ENCODE measurements around the gene MSI2. TPM values are rescaled to one million over a fixed set of nuclear protein-coding genes. Genes with fewer than 3 reads are reported as not detected.

Gene MSI2
- total RNA-seq, 2 experiments from 2014 or later, result 38.8 to 39.0 TPM

DNA sequence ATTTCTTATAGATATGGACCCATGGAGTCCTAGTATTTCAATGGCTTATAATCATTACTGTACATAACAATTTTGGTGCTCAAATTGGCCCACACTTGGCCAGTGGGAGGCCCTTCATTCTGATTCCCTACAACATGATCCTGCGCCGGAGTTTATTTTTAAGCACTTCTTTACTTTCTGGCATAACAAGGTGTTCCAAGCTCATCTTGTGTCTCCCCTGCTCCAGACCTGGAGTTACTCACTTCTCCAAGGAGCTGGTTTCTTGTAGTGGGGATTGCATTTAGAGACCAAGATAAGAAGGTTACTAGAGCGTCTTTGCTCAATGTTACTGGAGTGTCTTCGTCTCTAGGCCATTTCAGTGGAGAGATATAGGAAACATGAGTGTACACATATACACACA is 87.9 kb downstream of the MSI2 start:
- H3K4me1 Mint-ChIP-seq (ENCODE audit: low read depth), result peaks cover 13% of the 10 kb centered on the region
- intact Hi-C loops (cut with micrococcal nuclease), result no loop called here
- H3K9me3 Mint-ChIP-seq, result no peaks in the 10 kb centered on the region
- CTCF ChIA-PET, result no interaction called here
- no peak overlapping the region for H3K4me3 Mint-ChIP-seq
- H3K36me3 Mint-ChIP-seq (ENCODE audit: low read depth), result peaks cover 14% of the 10 kb centered on the region
- no peaks in the 10 kb centered on the region for H3K27me3 Mint-ChIP-seq (ENCODE audit: low read depth)
- DNase-seq, result no peak
- H3K27ac Mint-ChIP-seq, result no peak overlapping the region

- peaks cover 23% of the 10 kb centered on the region for H3K36me3 Mint-ChIP-seq (ENCODE audit: low read depth)
- H3K9me3 Mint-ChIP-seq, result no peaks in the 10 kb centered on the region
- DNase-seq, result no peak
- H3K4me3 Mint-ChIP-seq, result no peak overlapping the region
- peaks cover 24% of the 10 kb centered on the region for H3K4me1 Mint-ChIP-seq (ENCODE audit: low read depth)
- no peak overlapping the region for H3K27ac Mint-ChIP-seq
- intact Hi-C loops (cut with micrococcal nuclease), result no loop called here
- no peaks in the 10 kb centered on the region for H3K27me3 Mint-ChIP-seq (ENCODE audit: low read depth)
- CTCF ChIA-PET, result no interaction called here
Observed at GRCh38 chr17:57349541-57350247, 93.4 kb downstream of the MSI2 start.

GRCh38 chr17:57350266-57350665 is 93.9 kb downstream of the MSI2 start:
- DNase-seq, result no peak
- no peak overlapping the region for H3K27ac Mint-ChIP-seq
- no peaks in the 10 kb centered on the region for H3K27me3 Mint-ChIP-seq (ENCODE audit: low read depth)
- intact Hi-C loops (cut with micrococcal nuclease), result no loop called here
- H3K9me3 Mint-ChIP-seq, result no peaks in the 10 kb centered on the region
- CTCF ChIA-PET, result interaction anchor here (1.7 kb wide), 1 partner anchor 8 kb away, joined by 4 read pairs; no protein-coding TSS in a partner anchor
- H3K4me3 Mint-ChIP-seq, result no peak overlapping the region
- peaks cover 23% of the 10 kb centered on the region for H3K36me3 Mint-ChIP-seq (ENCODE audit: low read depth)
- peaks cover 29% of the 10 kb centered on the region for H3K4me1 Mint-ChIP-seq (ENCODE audit: low read depth)

GRCh38 chr17:57352665-57353175 is 96.4 kb downstream of the MSI2 start:
- intact Hi-C loops (cut with micrococcal nuclease), result no loop called here
- H3K4me1 Mint-ChIP-seq (ENCODE audit: low read depth), result peaks cover 51% of the 10 kb centered on the region
- DNase-seq, result no peak
- H3K4me3 Mint-ChIP-seq, result no peak overlapping the region
- no peaks in the 10 kb centered on the region for H3K9me3 Mint-ChIP-seq
- H3K27me3 Mint-ChIP-seq (ENCODE audit: low read depth), result no peaks in the 10 kb centered on the region
- CTCF ChIA-PET, result no interaction called here
- no peak overlapping the region for H3K27ac Mint-ChIP-seq
- H3K36me3 Mint-ChIP-seq (ENCODE audit: low read depth), result peaks cover 20% of the 10 kb centered on the region

DNA sequence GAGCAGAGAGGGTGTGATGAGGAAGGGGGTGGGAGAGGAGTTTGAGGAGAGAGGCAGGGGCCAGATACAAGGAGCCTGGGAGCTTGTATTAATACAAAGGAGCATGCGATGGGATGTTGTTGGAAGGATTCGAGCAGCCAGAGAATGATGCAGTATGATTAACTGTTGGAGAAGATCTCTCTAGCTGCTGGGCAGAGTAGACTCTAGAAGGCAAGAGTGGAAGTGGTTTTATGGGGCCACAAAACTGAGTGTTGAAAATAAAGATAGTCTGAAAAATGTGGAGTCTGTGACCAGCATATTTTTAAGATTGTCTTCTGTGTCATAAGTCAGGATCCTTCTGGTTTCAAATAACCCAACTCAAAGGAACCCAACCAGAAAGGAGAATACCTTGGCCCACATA is 98.3 kb downstream of the MSI2 start:
- DNase-seq, result no peak
- H3K36me3 Mint-ChIP-seq (ENCODE audit: low read depth), result peaks cover 6% of the 10 kb centered on the region
- CTCF ChIA-PET, result interaction anchor here (1.1 to 1.9 kb wide), 2 partner anchors 12 to 111 kb away, joined by 3 to 8 read pairs; no protein-coding TSS in a partner anchor
- no peak overlapping the region for H3K4me3 Mint-ChIP-seq
- intact Hi-C loops (cut with micrococcal nuclease), result no loop called here
- H3K4me1 Mint-ChIP-seq (ENCODE audit: low read depth), result peaks cover 58% of the 10 kb centered on the region
- H3K27ac Mint-ChIP-seq, result no peak overlapping the region
- no peaks in the 10 kb centered on the region for H3K27me3 Mint-ChIP-seq (ENCODE audit: low read depth)
- H3K9me3 Mint-ChIP-seq, result no peaks in the 10 kb centered on the region

GRCh38 chr17:57355090-57355859 is 99.0 kb downstream of the MSI2 start:
- Mint-ChIP-seq H3K27me3 (ENCODE audit: low read depth) (no peaks in the 10 kb centered on the region), H3K9me3 (no peaks in the 10 kb centered on the region), H3K4me1 (ENCODE audit: low read depth) (peaks cover 58% of the 10 kb centered on the region), H3K27ac (no peak overlapping the region), H3K36me3 (ENCODE audit: low read depth) (peaks cover 6% of the 10 kb centered on the region), H3K4me3 (no peak overlapping the region)
- CTCF ChIA-PET, result interaction anchor here (1.1 to 1.9 kb wide), 2 partner anchors 12 to 112 kb away, joined by 3 to 8 read pairs; no protein-coding TSS in a partner anchor
- intact Hi-C loops (cut with micrococcal nuclease), result no loop called here
- DNase-seq, result no peak

DNA sequence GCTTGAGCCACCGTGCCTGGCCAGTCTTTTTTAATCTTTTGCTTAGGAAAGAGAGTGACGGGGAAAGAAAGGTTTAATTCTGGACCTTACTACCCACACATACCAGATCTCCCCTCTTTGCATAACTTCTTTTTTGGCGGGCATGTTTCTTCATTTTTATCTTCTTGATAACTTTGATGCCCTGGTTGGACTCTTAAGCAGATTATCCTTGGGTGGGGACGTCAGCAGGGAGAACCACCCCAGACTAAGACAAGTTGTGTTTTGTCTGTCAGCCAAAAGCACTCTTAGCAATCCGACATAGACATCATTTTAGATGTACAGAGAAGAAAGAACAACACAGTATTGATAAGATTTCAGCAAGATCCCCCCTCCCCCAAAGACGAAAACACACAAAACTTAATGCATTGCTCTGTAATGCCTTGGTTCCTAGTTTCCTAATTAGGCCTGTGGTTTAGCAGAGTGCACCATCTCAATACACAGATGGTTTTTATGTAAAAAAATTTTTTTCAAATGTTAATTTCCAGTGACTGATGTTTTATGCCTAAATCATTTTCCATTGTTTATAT is 99.9 kb downstream of the MSI2 start:
- Mint-ChIP-seq H3K9me3 (no peaks in the 10 kb centered on the region), H3K4me1 (ENCODE audit: low read depth) (peaks cover 54% of the 10 kb centered on the region), H3K27me3 (ENCODE audit: low read depth) (no peaks in the 10 kb centered on the region), H3K27ac (no peak overlapping the region), H3K4me3 (no peak overlapping the region), H3K36me3 (ENCODE audit: low read depth) (no peaks in the 10 kb centered on the region)
- CTCF ChIA-PET, result interaction anchor here (1.2 kb wide), 1 partner anchor 245 kb away, joined by 3 read pairs; no protein-coding TSS in a partner anchor
- DNase-seq, result no peak
- intact Hi-C loops (cut with micrococcal nuclease), result no loop called here

- no peak for DNase-seq
- Mint-ChIP-seq H3K9me3 (no peaks in the 10 kb centered on the region), H3K27ac (no peak overlapping the region), H3K4me1 (ENCODE audit: low read depth) (peaks cover 54% of the 10 kb centered on the region), H3K36me3 (ENCODE audit: low read depth) (no peaks in the 10 kb centered on the region), H3K27me3 (ENCODE audit: low read depth) (no peaks in the 10 kb centered on the region), H3K4me3 (no peak overlapping the region)
- CTCF ChIA-PET, result interaction anchor here (1.0 to 1.2 kb wide), 3 partner anchors 114 to 315 kb away, joined by 3 to 5 read pairs (median 3); no protein-coding TSS in a partner anchor
- intact Hi-C loops (cut with micrococcal nuclease), result no loop called here
Observed at GRCh38 chr17:57356719-57357391, 100.5 kb downstream of the MSI2 start.

- no peak for DNase-seq
- intact Hi-C loops (cut with micrococcal nuclease), result no loop called here
- CTCF ChIA-PET, result interaction anchor here (1.0 to 1.2 kb wide), 3 partner anchors 114 to 314 kb away, joined by 3 to 5 read pairs (median 3); no protein-coding TSS in a partner anchor
- no peaks in the 10 kb centered on the region for H3K27me3 Mint-ChIP-seq (ENCODE audit: low read depth)
- H3K9me3 Mint-ChIP-seq, result no peaks in the 10 kb centered on the region
- H3K4me1 Mint-ChIP-seq (ENCODE audit: low read depth), result peaks cover 52% of the 10 kb centered on the region
- no peaks in the 10 kb centered on the region for H3K36me3 Mint-ChIP-seq (ENCODE audit: low read depth)
- H3K27ac Mint-ChIP-seq, result no peak overlapping the region
- H3K4me3 Mint-ChIP-seq, result no peak overlapping the region
Observed at GRCh38 chr17:57357392-57357784, 101.1 kb downstream of the MSI2 start.

- H3K9me3 Mint-ChIP-seq, result no peaks in the 10 kb centered on the region
- DNase-seq, result no peak
- H3K4me3 Mint-ChIP-seq, result no peak overlapping the region
- no peaks in the 10 kb centered on the region for H3K27me3 Mint-ChIP-seq (ENCODE audit: low read depth)
- peaks cover 51% of the 10 kb centered on the region for H3K4me1 Mint-ChIP-seq (ENCODE audit: low read depth)
- intact Hi-C loops (cut with micrococcal nuclease), result no loop called here
- no peaks in the 10 kb centered on the region for H3K36me3 Mint-ChIP-seq (ENCODE audit: low read depth)
- H3K27ac Mint-ChIP-seq, result no peak overlapping the region
- CTCF ChIA-PET, result interaction anchor here (1.1 kb wide), 1 partner anchor 115 kb away, joined by 3 read pairs; no protein-coding TSS in a partner anchor
Observed at GRCh38 chr17:57357830-57358430, 101.6 kb downstream of the MSI2 start.

- H3K27ac Mint-ChIP-seq, result no peak overlapping the region
- no peaks in the 10 kb centered on the region for H3K9me3 Mint-ChIP-seq
- CTCF ChIA-PET, result interaction anchor here (1.4 kb wide), 1 partner anchor 238 kb away, joined by 3 read pairs; no protein-coding TSS in a partner anchor
- intact Hi-C loops (cut with micrococcal nuclease), result no loop called here
- H3K4me3 Mint-ChIP-seq, result no peak overlapping the region
- H3K27me3 Mint-ChIP-seq (ENCODE audit: low read depth), result no peaks in the 10 kb centered on the region
- H3K4me1 Mint-ChIP-seq (ENCODE audit: low read depth), result peaks cover 29% of the 10 kb centered on the region
- DNase-seq, result no peak
- H3K36me3 Mint-ChIP-seq (ENCODE audit: low read depth), result no peaks in the 10 kb centered on the region
Observed at GRCh38 chr17:57360266-57360665, 103.9 kb downstream of the MSI2 start.

Measured in activated naive CD4-positive, alpha-beta T cell treated with anti-CD3 and anti-CD28 coated beads for 36 hours (primary cell).